Testis (tissue), 2 donors: ENCODE data around the gene IL1RAPL2.
"Not testable (repeated sequence)": the region's sequence is repeated elsewhere in the genome, so short reads cannot be mapped to it uniquely, and the experiment has no call there.

Source experiments
- CTCF ChIP-seq, 3 experiments: fragments of 450-650 bp in 2 of 3; fragments of 200-600 bp in 1 of 3; sonication (generic) in 1 of 3; IDR thresholded peaks; one replicate each; pipeline ENCODE4 v1.5.1; 2016 to 2019; ENCODE audit warnings: antibody characterized with exemption in 3 of 3, mild to moderate bottlenecking in 2 of 3, moderate library complexity in 1 of 3
- POLR2A ChIP-seq: fragments of 450-650 bp; IDR thresholded peaks from one replicate; pipeline ENCODE4 v1.6.1; 2017; ENCODE audit warnings: antibody characterized with exemption, mild to moderate bottlenecking, moderate library complexity

GRCh38 chrX:104909694-104910093 is 343.7 kb downstream of the IL1RAPL2 start:
- not testable (repeated sequence) for TF ChIP-seq CTCF (IDR thresholded peaks at IDR 0.05); POLR2A
